NT2/D1 (cell line): ENCODE data around the gene SOX15.

ENCODE experiments used
- SUZ12 ChIP-seq: IDR thresholded peaks from 2 replicates; pipeline ENCODE4 v1.6.1; 2011; ENCODE audit not compliant: insufficient read length, insufficient read depth; ENCODE audit errors: extremely low read depth
- YY1 ChIP-seq: IDR thresholded peaks from 2 replicates; pipeline ENCODE4 v1.6.1; 2011; ENCODE audit not compliant: insufficient read length, insufficient read depth
- ZNF274 ChIP-seq: IDR thresholded peaks from 2 replicates; pipeline ENCODE4 v1.6.1; 2011; ENCODE audit warnings: mild to moderate bottlenecking, low read depth, low read length

GRCh38 chr17:7627250-7628121 is 37.6 kb upstream of the SOX15 start, which contains the start of gene SAT2:
- no peak for TF ChIP-seq SUZ12
- TF ChIP-seq YY1: no peak
- TF ChIP-seq ZNF274: no peak
